Mesendoderm (in vitro differentiated cells): Measurements from ENCODE around the gene FAM221A.

Experiments used
- DNase-seq: peaks from one replicate; pipeline ENCODE4 v3.0.0; 2013
- H2AK5ac ChIP-seq: 2 replicates; pipeline ENCODE4 v1.6.1; 2013; ENCODE audit warnings: low read length, inconsistent platforms
- H2BK120ac ChIP-seq: 2 replicates; pipeline ENCODE4 v1.6.1; 2013; ENCODE audit warnings: low read depth, mild to moderate bottlenecking, low read length, moderate library complexity, mixed read lengths
- H2BK15ac ChIP-seq: replicated peaks from 2 replicates; pipeline ENCODE4 v1.6.1; 2013; ENCODE audit warnings: low read depth, mild to moderate bottlenecking, moderate library complexity
- H2BK5ac ChIP-seq: 2 replicates; pipeline ENCODE4 v1.6.1; 2013; ENCODE audit warnings: low read length, inconsistent platforms
- H3K18ac ChIP-seq: 2 replicates; pipeline ENCODE4 v1.6.1; 2013; ENCODE audit warnings: mild to moderate bottlenecking, low read length, mixed read lengths
- H3K23ac ChIP-seq: one replicate; pipeline ENCODE4 v1.6.1; 2013; ENCODE audit warnings: low read length
- H3K27ac ChIP-seq: 2 replicates; pipeline ENCODE4 v1.5.1; 2013; ENCODE audit warnings: low read depth, mild to moderate bottlenecking, inconsistent platforms, low read length, moderate library complexity
- H3K27me3 ChIP-seq: 2 replicates; pipeline ENCODE4 v1.6.1; 2013; ENCODE audit warnings: low read length, control low read depth, mild to moderate bottlenecking, inconsistent platforms; ENCODE audit not compliant: insufficient read depth, poor library complexity
- H3K36me3 ChIP-seq: 2 replicates; pipeline ENCODE4 v1.6.1; 2013; ENCODE audit warnings: low read length, inconsistent platforms; ENCODE audit not compliant: control insufficient read depth, insufficient read depth
- H3K4ac ChIP-seq: one replicate; pipeline ENCODE4 v1.6.1; 2013; ENCODE audit warnings: low read depth, mild to moderate bottlenecking, low read length, moderate library complexity
- H3K4me1 ChIP-seq: 2 replicates; pipeline ENCODE4 v1.6.1; 2013; ENCODE audit warnings: low read depth, low read length, inconsistent platforms; ENCODE audit not compliant: control insufficient read depth
- H3K4me2 ChIP-seq: 2 replicates; pipeline ENCODE4 v1.6.1; 2013; ENCODE audit warnings: low read length
- H3K4me3 ChIP-seq: 2 replicates; pipeline ENCODE4 v1.5.1; 2013; ENCODE audit warnings: mild to moderate bottlenecking, low read length
- H3K56ac ChIP-seq: one replicate; pipeline ENCODE4 v1.6.1; 2013; ENCODE audit warnings: low read length
- H3K79me1 ChIP-seq: 2 replicates; pipeline ENCODE4 v1.6.1; 2013; ENCODE audit warnings: low read length, inconsistent platforms
- H3K79me2 ChIP-seq: 2 replicates; pipeline ENCODE4 v1.6.1; 2013; ENCODE audit warnings: mild to moderate bottlenecking, low read length; ENCODE audit not compliant: control insufficient read depth, insufficient read depth
- H3K9ac ChIP-seq: 2 replicates; pipeline ENCODE4 v1.6.1; 2013; ENCODE audit warnings: low read length, inconsistent platforms
- H4K5ac ChIP-seq: one replicate; pipeline ENCODE4 v1.6.1; 2013; ENCODE audit warnings: low read length
- H4K8ac ChIP-seq: one replicate; pipeline ENCODE4 v1.6.1; 2013; ENCODE audit warnings: low read depth, mild to moderate bottlenecking, control low read depth, low read length, moderate library complexity
- WGBS: extraction: QIAGEN DNeasy Blood & Tissue Kit; methylation state at CpG from one replicate; pipeline ENCODE4 v1.1.7; 2013; ENCODE audit warnings: low lambda C conversion rate, missing lambda C conversion rate; ENCODE audit not compliant: insufficient coverage; ENCODE audit errors: extremely low coverage; 5-methylcytosine and 5-hydroxymethylcytosine counted together

Gene FAM221A

GRCh38 chr7:23691320-23691719, 11.3 kb downstream of the FAM221A start:
- H4K8ac ChIP-seq: no peak overlapping the region
- no peak overlapping the region for H3K56ac ChIP-seq
- H3K79me1 ChIP-seq: no peaks in the 10 kb centered on the region
- no peaks in the 10 kb centered on the region for H3K27me3 ChIP-seq
- no peaks in the 10 kb centered on the region for H3K36me3 ChIP-seq
- no peak overlapping the region for H2BK5ac ChIP-seq
- H3K18ac ChIP-seq: no peak overlapping the region
- H3K27ac ChIP-seq: no peak overlapping the region
- H4K5ac ChIP-seq: no peak overlapping the region
- no peak overlapping the region for H3K4me3 ChIP-seq
- H3K9ac ChIP-seq: no peak overlapping the region
- H2AK5ac ChIP-seq: no peak overlapping the region
- H2BK120ac ChIP-seq: no peak overlapping the region
- no peaks in the 10 kb centered on the region for H3K79me2 ChIP-seq
- H3K4me1 ChIP-seq: no peaks in the 10 kb centered on the region
- DNase-seq: peak; percentile 13
- H3K4ac ChIP-seq: no peak overlapping the region
- H3K23ac ChIP-seq: no peak overlapping the region
- no peak overlapping the region for H2BK15ac ChIP-seq
- H3K4me2 ChIP-seq: no peak overlapping the region
- no CpG with 5 or more reads among the region's 4 CpGs for WGBS

DNA sequence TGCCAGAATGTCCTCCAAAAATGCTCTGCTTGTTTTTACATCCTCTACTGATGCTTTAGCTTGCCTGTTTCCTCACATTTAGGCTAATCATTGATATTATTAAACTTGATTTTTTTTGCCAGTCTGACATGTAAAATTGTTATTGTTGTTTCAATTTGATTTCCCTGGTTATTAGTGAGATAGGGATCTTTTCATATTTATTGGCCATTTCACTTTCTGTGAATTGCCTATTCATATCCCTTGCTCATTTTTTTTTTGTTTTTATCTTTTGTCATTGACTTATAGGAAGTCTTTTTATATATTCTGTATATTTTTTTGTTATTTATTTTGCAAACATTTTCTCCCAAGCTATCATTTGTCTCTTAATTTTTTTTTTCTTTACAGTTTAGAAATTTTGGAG, 13.2 kb downstream of the FAM221A start:
- Histone ChIP-seq H2BK120ac (no peak overlapping the region), H3K4ac (no peak overlapping the region), H3K27me3 (no peaks in the 10 kb centered on the region), H4K8ac (no peak overlapping the region), H3K79me2 (no peaks in the 10 kb centered on the region), H4K5ac (no peak overlapping the region), H3K18ac (no peak overlapping the region), H3K56ac (no peak overlapping the region), H3K79me1 (no peaks in the 10 kb centered on the region), H3K36me3 (no peaks in the 10 kb centered on the region), H3K27ac (no peak overlapping the region), H2BK15ac (no peak overlapping the region), H2AK5ac (no peak overlapping the region), H3K4me2 (no peak overlapping the region), H2BK5ac (no peak overlapping the region), H3K4me1 (no peaks in the 10 kb centered on the region), H3K9ac (no peak overlapping the region), H3K4me3 (no peak overlapping the region), H3K23ac (no peak overlapping the region)
- no peak for DNase-seq

- H2BK5ac ChIP-seq: no peak overlapping the region
- no peak overlapping the region for H2BK120ac ChIP-seq
- H2BK15ac ChIP-seq: no peak overlapping the region
- no peak overlapping the region for H4K5ac ChIP-seq
- no peak overlapping the region for H4K8ac ChIP-seq
- H3K4me2 ChIP-seq: no peak overlapping the region
- no CpG with 5 or more reads among the region's 7 CpGs for WGBS
- H3K56ac ChIP-seq: no peak overlapping the region
- no peaks in the 10 kb centered on the region for H3K79me1 ChIP-seq
- H3K4ac ChIP-seq: no peak overlapping the region
- no peak overlapping the region for H3K9ac ChIP-seq
- H3K23ac ChIP-seq: no peak overlapping the region
- no peak overlapping the region for H2AK5ac ChIP-seq
- no peaks in the 10 kb centered on the region for H3K79me2 ChIP-seq
- DNase-seq: peak; percentile 96
- H3K36me3 ChIP-seq: no peaks in the 10 kb centered on the region
- no peak overlapping the region for H3K18ac ChIP-seq
- H3K27me3 ChIP-seq: no peaks in the 10 kb centered on the region
- no peak overlapping the region for H3K4me3 ChIP-seq
- no peak overlapping the region for H3K27ac ChIP-seq
- H3K4me1 ChIP-seq: no peaks in the 10 kb centered on the region
Observed at GRCh38 chr7:23696916-23697441, 17.0 kb downstream of the FAM221A start.

DNA sequence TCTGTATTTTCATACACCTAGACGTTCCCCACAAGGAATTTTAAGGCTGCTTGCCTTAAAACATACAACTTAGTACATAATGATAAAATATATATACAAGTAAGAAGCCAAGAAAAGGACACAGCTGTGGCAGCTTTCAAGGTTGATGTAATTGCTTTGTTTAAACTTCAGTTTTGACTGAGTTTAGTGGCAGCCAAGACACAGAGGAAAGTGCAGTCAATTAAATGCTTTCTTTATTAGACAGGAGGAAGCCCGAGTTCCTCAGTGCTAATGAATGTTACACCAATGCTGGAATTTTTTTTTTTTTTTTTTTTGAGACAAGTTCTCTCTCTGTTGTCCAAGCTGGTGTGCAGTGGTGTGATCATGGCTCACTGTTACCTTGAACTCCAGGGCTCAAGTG, 18.8 kb downstream of the FAM221A start:
- no peak overlapping the region for H3K4me3 ChIP-seq
- no peak overlapping the region for H4K8ac ChIP-seq
- no peak overlapping the region for H2BK120ac ChIP-seq
- H3K79me1 ChIP-seq: no peaks in the 10 kb centered on the region
- no peak overlapping the region for H3K4me2 ChIP-seq
- no CpG with 5 or more reads among the region's 2 CpGs for WGBS
- H2AK5ac ChIP-seq: no peak overlapping the region
- no peak for DNase-seq
- H3K4ac ChIP-seq: no peak overlapping the region
- H3K4me1 ChIP-seq: no peaks in the 10 kb centered on the region
- H3K36me3 ChIP-seq: no peaks in the 10 kb centered on the region
- H3K18ac ChIP-seq: no peak overlapping the region
- no peak overlapping the region for H3K56ac ChIP-seq
- no peaks in the 10 kb centered on the region for H3K79me2 ChIP-seq
- no peak overlapping the region for H3K27ac ChIP-seq
- no peak overlapping the region for H3K23ac ChIP-seq
- no peak overlapping the region for H3K9ac ChIP-seq
- no peaks in the 10 kb centered on the region for H3K27me3 ChIP-seq
- H2BK15ac ChIP-seq: no peak overlapping the region
- no peak overlapping the region for H4K5ac ChIP-seq
- no peak overlapping the region for H2BK5ac ChIP-seq

DNA sequence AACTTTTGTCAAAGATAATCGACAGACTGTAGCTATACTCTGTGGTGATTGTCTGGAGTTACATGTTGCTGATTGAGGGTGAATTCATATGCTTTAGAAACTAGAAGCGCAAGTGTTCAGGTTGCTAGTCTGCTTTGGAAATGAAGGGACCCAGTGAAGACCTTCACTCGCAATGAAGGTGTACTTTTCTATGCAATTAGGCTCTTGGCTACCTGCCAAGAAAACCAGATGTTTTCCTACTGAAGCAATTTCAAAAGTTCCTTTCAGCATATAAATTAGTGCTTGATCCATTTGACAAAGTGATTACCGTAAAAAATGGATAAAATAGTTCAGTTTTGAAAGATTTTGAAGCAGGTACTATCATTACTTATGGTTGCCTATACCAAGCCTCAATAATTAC, 20.0 kb downstream of the FAM221A start:
- Histone ChIP-seq H4K8ac (no peak overlapping the region), H3K4me3 (no peak overlapping the region), H3K79me1 (no peaks in the 10 kb centered on the region), H2BK15ac (no peak overlapping the region), H2AK5ac (no peak overlapping the region), H3K4me2 (no peak overlapping the region), H3K4ac (no peak overlapping the region), H3K23ac (no peak overlapping the region), H3K9ac (no peak overlapping the region), H3K18ac (no peak overlapping the region), H3K4me1 (no peaks in the 10 kb centered on the region), H2BK120ac (no peak overlapping the region), H3K56ac (no peak overlapping the region), H3K27me3 (no peaks in the 10 kb centered on the region), H3K79me2 (no peaks in the 10 kb centered on the region), H4K5ac (no peak overlapping the region), H2BK5ac (no peak overlapping the region), H3K36me3 (no peaks in the 10 kb centered on the region), H3K27ac (no peak overlapping the region)
- no CpG with 5 or more reads among the region's 4 CpGs for WGBS
- DNase-seq: no peak

DNA sequence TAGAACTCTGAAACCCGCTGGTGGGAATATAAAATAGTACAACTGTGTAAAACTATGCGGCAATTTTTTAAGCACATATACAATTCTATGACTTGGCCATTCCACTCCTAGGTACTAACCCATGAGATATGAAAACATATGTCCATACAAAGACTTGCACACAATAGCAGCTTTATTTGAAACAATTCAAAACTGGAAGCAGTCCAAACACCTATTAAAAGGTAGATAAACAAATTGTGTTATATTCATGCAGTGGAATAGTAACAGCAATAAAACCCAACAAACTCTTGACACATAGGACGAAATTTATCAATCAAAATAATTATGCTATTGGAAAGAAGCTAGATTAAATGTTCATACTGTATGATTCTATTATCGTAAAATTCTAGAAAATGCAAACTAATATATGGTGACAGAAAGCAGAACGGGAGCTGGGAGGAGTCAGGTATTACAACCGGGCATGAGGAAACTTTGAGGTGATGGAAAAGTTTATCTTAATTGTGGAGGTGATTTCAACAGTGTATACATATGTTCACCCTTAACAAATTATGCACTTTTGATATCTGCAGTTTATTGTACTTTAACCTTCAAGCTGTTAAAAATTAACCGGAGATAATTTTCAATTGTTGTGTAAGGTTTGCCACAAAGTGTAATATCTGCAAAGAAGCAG, 29.2 kb downstream of the FAM221A start:
- DNase-seq: no peak
- no peak overlapping the region for H3K4ac ChIP-seq

More for the DNA sequence above, 29.2 kb downstream of the FAM221A start:
- H3K4me2 ChIP-seq: no peak overlapping the region
- H3K27ac ChIP-seq: no peak overlapping the region
- H4K8ac ChIP-seq: no peak overlapping the region
- no peak overlapping the region for H2BK5ac ChIP-seq
- H2BK15ac ChIP-seq: no peak overlapping the region
- no peak overlapping the region for H3K9ac ChIP-seq
- H2AK5ac ChIP-seq: no peak overlapping the region
- no peaks in the 10 kb centered on the region for H3K4me1 ChIP-seq
- no peak overlapping the region for H3K4me3 ChIP-seq
- no peaks in the 10 kb centered on the region for H3K79me2 ChIP-seq
- H3K79me1 ChIP-seq: no peaks in the 10 kb centered on the region
- H3K23ac ChIP-seq: no peak overlapping the region
- H3K56ac ChIP-seq: no peak overlapping the region
- H2BK120ac ChIP-seq: no peak overlapping the region
- no peak overlapping the region for H4K5ac ChIP-seq
- no peaks in the 10 kb centered on the region for H3K36me3 ChIP-seq
- whole genome bisulfite sequencing: no CpG with 5 or more reads among the region's 7 CpGs
- no peaks in the 10 kb centered on the region for H3K27me3 ChIP-seq
- H3K18ac ChIP-seq: no peak overlapping the region
